GM23338 (cell line): Measurements from ENCODE around the gene TBL3. TPM values are rescaled to one million over a fixed set of nuclear protein-coding genes. Genes with fewer than 3 reads are reported as not detected.

ENCODE experiments used
- ATAC-seq: fragments of 200-7000 bp; cut with Tn5 transposase; 3 replicates; pipeline ENCODE4 v1.9.1; 2020
- DNase-seq: peaks from one replicate; pipeline ENCODE4 v3.0.0-alpha.2; 2015; ENCODE audit warnings: low spot score
- H2AFZ ChIP-seq: fragments of 200-600 bp; sonication (generic); 2 replicates; pipeline ENCODE4 v1.8.0; 2016; ENCODE audit warnings: antibody characterized with exemption, mild to moderate bottlenecking, moderate library complexity
- H3F3A ChIP-seq: fragments of 200-600 bp; sonication (generic); replicated peaks from 2 replicates; pipeline ENCODE4 v1.8.0; 2017; ENCODE audit warnings: antibody characterized with exemption, mixed run types, low read depth
- H3K27ac ChIP-seq: fragments of 200-600 bp; sonication (generic); 2 replicates; pipeline ENCODE4 v1.6.1; 2016; ENCODE audit warnings: low read depth
- H3K27me3 ChIP-seq: fragments of 200-600 bp; sonication (generic); 2 replicates; pipeline ENCODE4 v1.8.0; 2016; ENCODE audit warnings: mild to moderate bottlenecking, mixed run types, moderate library complexity; ENCODE audit not compliant: insufficient read depth
- H3K36me3 ChIP-seq: fragments of 200-600 bp; sonication (generic); 2 replicates; pipeline ENCODE4 v1.8.0; 2016; ENCODE audit warnings: mild to moderate bottlenecking; ENCODE audit not compliant: insufficient read depth
- H3K4me1 ChIP-seq: fragments of 200-600 bp; sonication (generic); 2 replicates; pipeline ENCODE4 v1.8.0; 2016; ENCODE audit warnings: mild to moderate bottlenecking, moderate library complexity; ENCODE audit not compliant: insufficient read depth
- H3K4me2 ChIP-seq: fragments of 200-600 bp; sonication (generic); 2 replicates; pipeline ENCODE4 v1.7.1; 2017; ENCODE audit warnings: mixed run types
- H3K4me3 ChIP-seq: fragments of 200-600 bp; sonication (generic); 2 replicates; pipeline ENCODE4 v1.6.1; 2016; ENCODE audit warnings: mixed run types
- H3K79me2 ChIP-seq: fragments of 200-600 bp; sonication (generic); replicated peaks from 2 replicates; pipeline ENCODE4 v1.8.0; 2017; ENCODE audit warnings: mild to moderate bottlenecking; ENCODE audit not compliant: insufficient read depth
- H3K9me2 ChIP-seq: fragments of 200-600 bp; sonication (generic); 2 replicates; pipeline ENCODE4 v1.8.0; 2017; ENCODE audit not compliant: insufficient read depth
- H4K20me1 ChIP-seq: fragments of 200-600 bp; sonication (generic); replicated peaks from 2 replicates; pipeline ENCODE4 v1.8.0; 2017; ENCODE audit warnings: mild to moderate bottlenecking; ENCODE audit not compliant: insufficient read depth
- H3K27ac Mint-ChIP-seq: 2 replicates; pipeline ENCODE4 v1.8.0; 2020; ENCODE audit warnings: inconsistent platforms, mild to moderate bottlenecking, moderate library complexity, mixed read lengths
- H3K27me3 Mint-ChIP-seq: 3 replicates; pipeline ENCODE4 v1.8.0; 2022; ENCODE audit warnings: low read depth, mild to moderate bottlenecking, moderate library complexity, mixed read lengths, inconsistent platforms; ENCODE audit not compliant: insufficient read depth, poor library complexity
- H3K36me3 Mint-ChIP-seq: 3 replicates; pipeline ENCODE4 v1.8.0; 2021; ENCODE audit warnings: low read depth, mild to moderate bottlenecking, inconsistent platforms, moderate library complexity, mixed read lengths
- H3K4me1 Mint-ChIP-seq: 3 replicates; pipeline ENCODE4 v1.8.0; 2020; ENCODE audit warnings: mild to moderate bottlenecking, inconsistent platforms, mixed read lengths
- H3K4me3 Mint-ChIP-seq: 3 replicates; pipeline ENCODE4 v1.8.0; 2021; ENCODE audit warnings: moderate library complexity, mild to moderate bottlenecking, inconsistent platforms, mixed read lengths
- H3K9me3 Mint-ChIP-seq: 3 replicates; pipeline ENCODE4 v1.8.0; 2020; ENCODE audit warnings: moderate library complexity, mild to moderate bottlenecking, inconsistent platforms, mixed read lengths
- CREB1 ChIP-seq: fragments of 250-450 bp; sonication (Bioruptor Pico); IDR thresholded peaks from 2 replicates; pipeline ENCODE4 v1.5.0; 2020; ENCODE audit warnings: low read depth, mild to moderate bottlenecking, moderate library complexity
- EZH2 ChIP-seq: fragments of 200-600 bp; sonication (generic); IDR thresholded peaks from one replicate; pipeline ENCODE4 v1.8.0; 2017; ENCODE audit warnings: antibody characterized with exemption, mild to moderate bottlenecking, low read depth; ENCODE audit not compliant: unreplicated experiment
- EZH2phosphoT487 ChIP-seq: fragments of 200-600 bp; sonication (generic); IDR thresholded peaks from one replicate; pipeline ENCODE4 v1.8.1; 2018; ENCODE audit warnings: antibody characterized with exemption; ENCODE audit not compliant: unreplicated experiment
- JUNB ChIP-seq: IDR thresholded peaks from one replicate; pipeline ENCODE4 v1.6.1; 2016; ENCODE audit warnings: antibody characterized with exemption; ENCODE audit not compliant: unreplicated experiment
- POLR2AphosphoS5 ChIP-seq: IDR thresholded peaks from 2 replicates; pipeline ENCODE4 v1.6.1; 2016; ENCODE audit warnings: antibody characterized with exemption, low read depth
- STAT1 ChIP-seq: IDR thresholded peaks from one replicate; pipeline ENCODE4 v1.6.1; 2016; ENCODE audit warnings: antibody characterized with exemption; ENCODE audit not compliant: unreplicated experiment
- ZNF331 ChIP-seq: fragments of 250-450 bp; sonication (Bioruptor Pico); IDR thresholded peaks from 2 replicates; pipeline ENCODE4 v1.5.0; 2020; ENCODE audit warnings: low read depth, mild to moderate bottlenecking, moderate library complexity
- polyA plus RNA-seq: library from polyadenylated mRNA; unstranded; fragments of >200 nt; fragmentation: Nextera tagmentation; extraction: Ambion mirVana; gene quantifications from 2 replicates; pipeline ENCODE4 v1.2.1, GENCODE V29; 2016
- total RNA-seq: library from RNA; depleted of rRNA; stranded (reverse); fragments of >200 nt; shearing (Covaris generic); gene quantifications from 2 replicates; pipeline ENCODE4 v1.2.3, GENCODE V29; 2014
- TF ChIP-seq, protein P1 (sequence below), 2 experiments: fragments of 200-600 bp in 1 of 2; sonication (generic) in 1 of 2; conservative IDR thresholded peaks; 2 replicates each; pipeline versions ENCODE4 v1.5.1 to v1.6.1; 2016 to 2017; ENCODE audit warnings: antibody characterized with exemption in 2 of 2, low read depth in 2 of 2, mild to moderate bottlenecking in 2 of 2, moderate library complexity in 1 of 2
- TF ChIP-seq, protein P2 (sequence below): fragments of 250-450 bp; sonication (Bioruptor Pico); IDR thresholded peaks from 2 replicates; pipeline ENCODE4 v1.5.0; 2020; ENCODE audit warnings: mild to moderate bottlenecking, moderate library complexity

The TBL3 gene
- total and polyA plus RNA-seq, 2 experiments from 2014 or later = 67.0 to 157 TPM

DNA sequence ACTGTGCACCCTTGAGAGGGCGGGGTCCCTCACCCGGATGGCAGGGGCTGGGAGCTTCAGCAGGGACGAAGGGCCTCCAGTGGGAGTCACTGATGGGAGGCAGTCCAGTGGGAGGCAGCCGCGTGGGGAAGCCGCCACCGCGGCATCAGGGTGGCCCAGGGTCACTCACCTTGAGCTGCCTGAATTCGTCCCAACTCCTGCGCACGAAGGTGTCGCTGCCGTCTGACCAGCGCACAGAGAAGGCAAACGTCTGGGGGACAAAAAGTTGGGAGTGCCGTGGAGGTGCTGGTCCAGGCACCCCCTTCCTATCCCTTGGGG, 8.9 kb downstream of the TBL3 start:
- peaks cover 23% of the 10 kb centered on the region for H3K4me1 Mint-ChIP-seq
- peaks cover 47% of the 10 kb centered on the region for H3K27me3 Mint-ChIP-seq
- H3K27ac ChIP-seq = no peak overlapping the region
- H3K27me3 ChIP-seq = peaks cover 36% of the 10 kb centered on the region
- TF ChIP-seq JUNB (no peak), EZH2 (no peak), ZNF331 (CRISPR knock-in tag) (no peak), EZH2phosphoT487 (no peak), STAT1 (no peak), CREB1 (CRISPR knock-in tag) (no peak), POLR2AphosphoS5 (no peak)
- TF ChIP-seq, protein P1, sequence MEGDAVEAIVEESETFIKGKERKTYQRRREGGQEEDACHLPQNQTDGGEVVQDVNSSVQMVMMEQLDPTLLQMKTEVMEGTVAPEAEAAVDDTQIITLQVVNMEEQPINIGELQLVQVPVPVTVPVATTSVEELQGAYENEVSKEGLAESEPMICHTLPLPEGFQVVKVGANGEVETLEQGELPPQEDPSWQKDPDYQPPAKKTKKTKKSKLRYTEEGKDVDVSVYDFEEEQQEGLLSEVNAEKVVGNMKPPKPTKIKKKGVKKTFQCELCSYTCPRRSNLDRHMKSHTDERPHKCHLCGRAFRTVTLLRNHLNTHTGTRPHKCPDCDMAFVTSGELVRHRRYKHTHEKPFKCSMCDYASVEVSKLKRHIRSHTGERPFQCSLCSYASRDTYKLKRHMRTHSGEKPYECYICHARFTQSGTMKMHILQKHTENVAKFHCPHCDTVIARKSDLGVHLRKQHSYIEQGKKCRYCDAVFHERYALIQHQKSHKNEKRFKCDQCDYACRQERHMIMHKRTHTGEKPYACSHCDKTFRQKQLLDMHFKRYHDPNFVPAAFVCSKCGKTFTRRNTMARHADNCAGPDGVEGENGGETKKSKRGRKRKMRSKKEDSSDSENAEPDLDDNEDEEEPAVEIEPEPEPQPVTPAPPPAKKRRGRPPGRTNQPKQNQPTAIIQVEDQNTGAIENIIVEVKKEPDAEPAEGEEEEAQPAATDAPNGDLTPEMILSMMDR (conservative IDR thresholded peaks at IDR 0.05; ENCODE audit: low read depth in 2 of 2) = no peak
- TF ChIP-seq, protein P2, sequence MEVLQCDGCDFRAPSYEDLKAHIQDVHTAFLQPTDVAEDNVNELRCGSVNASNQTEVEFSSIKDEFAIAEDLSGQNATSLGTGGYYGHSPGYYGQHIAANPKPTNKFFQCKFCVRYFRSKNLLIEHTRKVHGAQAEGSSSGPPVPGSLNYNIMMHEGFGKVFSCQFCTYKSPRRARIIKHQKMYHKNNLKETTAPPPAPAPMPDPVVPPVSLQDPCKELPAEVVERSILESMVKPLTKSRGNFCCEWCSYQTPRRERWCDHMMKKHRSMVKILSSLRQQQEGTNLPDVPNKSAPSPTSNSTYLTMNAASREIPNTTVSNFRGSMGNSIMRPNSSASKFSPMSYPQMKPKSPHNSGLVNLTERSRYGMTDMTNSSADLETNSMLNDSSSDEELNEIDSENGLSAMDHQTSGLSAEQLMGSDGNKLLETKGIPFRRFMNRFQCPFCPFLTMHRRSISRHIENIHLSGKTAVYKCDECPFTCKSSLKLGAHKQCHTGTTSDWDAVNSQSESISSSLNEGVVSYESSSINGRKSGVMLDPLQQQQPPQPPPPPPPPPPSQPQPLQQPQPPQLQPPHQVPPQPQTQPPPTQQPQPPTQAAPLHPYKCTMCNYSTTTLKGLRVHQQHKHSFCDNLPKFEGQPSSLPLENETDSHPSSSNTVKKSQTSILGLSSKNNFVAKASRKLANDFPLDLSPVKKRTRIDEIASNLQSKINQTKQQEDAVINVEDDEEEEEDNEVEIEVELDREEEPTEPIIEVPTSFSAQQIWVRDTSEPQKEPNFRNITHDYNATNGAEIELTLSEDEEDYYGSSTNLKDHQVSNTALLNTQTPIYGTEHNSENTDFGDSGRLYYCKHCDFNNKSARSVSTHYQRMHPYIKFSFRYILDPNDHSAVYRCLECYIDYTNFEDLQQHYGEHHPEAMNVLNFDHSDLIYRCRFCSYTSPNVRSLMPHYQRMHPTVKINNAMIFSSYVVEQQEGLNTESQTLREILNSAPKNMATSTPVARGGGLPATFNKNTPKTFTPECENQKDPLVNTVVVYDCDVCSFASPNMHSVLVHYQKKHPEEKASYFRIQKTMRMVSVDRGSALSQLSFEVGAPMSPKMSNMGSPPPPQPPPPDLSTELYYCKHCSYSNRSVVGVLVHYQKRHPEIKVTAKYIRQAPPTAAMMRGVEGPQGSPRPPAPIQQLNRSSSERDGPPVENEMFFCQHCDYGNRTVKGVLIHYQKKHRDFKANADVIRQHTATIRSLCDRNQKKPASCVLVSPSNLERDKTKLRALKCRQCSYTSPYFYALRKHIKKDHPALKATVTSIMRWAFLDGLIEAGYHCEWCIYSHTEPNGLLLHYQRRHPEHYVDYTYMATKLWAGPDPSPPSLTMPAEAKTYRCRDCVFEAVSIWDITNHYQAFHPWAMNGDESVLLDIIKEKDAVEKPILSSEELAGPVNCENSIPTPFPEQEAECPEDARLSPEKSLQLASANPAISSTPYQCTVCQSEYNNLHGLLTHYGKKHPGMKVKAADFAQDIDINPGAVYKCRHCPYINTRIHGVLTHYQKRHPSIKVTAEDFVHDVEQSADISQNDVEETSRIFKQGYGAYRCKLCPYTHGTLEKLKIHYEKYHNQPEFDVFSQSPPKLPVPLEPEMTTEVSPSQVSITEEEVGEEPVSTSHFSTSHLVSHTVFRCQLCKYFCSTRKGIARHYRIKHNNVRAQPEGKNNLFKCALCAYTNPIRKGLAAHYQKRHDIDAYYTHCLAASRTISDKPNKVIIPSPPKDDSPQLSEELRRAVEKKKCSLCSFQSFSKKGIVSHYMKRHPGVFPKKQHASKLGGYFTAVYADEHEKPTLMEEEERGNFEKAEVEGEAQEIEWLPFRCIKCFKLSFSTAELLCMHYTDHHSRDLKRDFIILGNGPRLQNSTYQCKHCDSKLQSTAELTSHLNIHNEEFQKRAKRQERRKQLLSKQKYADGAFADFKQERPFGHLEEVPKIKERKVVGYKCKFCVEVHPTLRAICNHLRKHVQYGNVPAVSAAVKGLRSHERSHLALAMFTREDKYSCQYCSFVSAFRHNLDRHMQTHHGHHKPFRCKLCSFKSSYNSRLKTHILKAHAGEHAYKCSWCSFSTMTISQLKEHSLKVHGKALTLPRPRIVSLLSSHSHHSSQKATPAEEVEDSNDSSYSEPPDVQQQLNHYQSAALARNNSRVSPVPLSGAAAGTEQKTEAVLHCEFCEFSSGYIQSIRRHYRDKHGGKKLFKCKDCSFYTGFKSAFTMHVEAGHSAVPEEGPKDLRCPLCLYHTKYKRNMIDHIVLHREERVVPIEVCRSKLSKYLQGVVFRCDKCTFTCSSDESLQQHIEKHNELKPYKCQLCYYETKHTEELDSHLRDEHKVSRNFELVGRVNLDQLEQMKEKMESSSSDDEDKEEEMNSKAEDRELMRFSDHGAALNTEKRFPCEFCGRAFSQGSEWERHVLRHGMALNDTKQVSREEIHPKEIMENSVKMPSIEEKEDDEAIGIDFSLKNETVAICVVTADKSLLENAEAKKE (CRISPR knock-in tag) = no peak
- peak overlapping the region; percentile 68 for H3K4me3 Mint-ChIP-seq
- DNase-seq (no peak), ATAC-seq (no peak)
- peaks cover 34% of the 10 kb centered on the region for H3F3A ChIP-seq
- H3K9me3 Mint-ChIP-seq = no peaks in the 10 kb centered on the region
- H3K36me3 ChIP-seq = no peaks in the 10 kb centered on the region
- no peaks in the 10 kb centered on the region for H3K9me2 ChIP-seq
- peak overlapping the region; percentile 68 for H3K4me3 ChIP-seq
- peaks cover 21% of the 10 kb centered on the region for H3K4me1 ChIP-seq
- H2AFZ ChIP-seq = 0 out of 2 replicates have a peak overlapping the region, but pooled peaks have one; percentile 38
- H3K27ac Mint-ChIP-seq = no peak overlapping the region
- H4K20me1 ChIP-seq = no peaks in the 10 kb centered on the region; the same call in none of the 2 replicates
- peaks cover 14% of the 10 kb centered on the region for H3K36me3 Mint-ChIP-seq
- H3K79me2 ChIP-seq = peaks cover 4% of the 10 kb centered on the region; the same call in 1 of the 2 replicates
- H3K4me2 ChIP-seq = peak overlapping the region; percentile 89
